ENCODE results near the gene JPH2. TPM values are rescaled to one million over a fixed set of nuclear protein-coding genes. Genes with fewer than 3 reads are reported as not detected.
"Not testable (repeated sequence)": the region's sequence is repeated elsewhere in the genome, so short reads cannot be mapped to it uniquely, and the experiment has no call there.

The JPH2 gene
- total RNA-seq, 1 donor from 2014 or later = 48.9 TPM

- peak; percentile 20 for DNase-seq (ENCODE audit: low spot score)
Observed at GRCh38 chr20:44211177-44212039, 24.4 kb upstream of the JPH2 start.

DNA sequence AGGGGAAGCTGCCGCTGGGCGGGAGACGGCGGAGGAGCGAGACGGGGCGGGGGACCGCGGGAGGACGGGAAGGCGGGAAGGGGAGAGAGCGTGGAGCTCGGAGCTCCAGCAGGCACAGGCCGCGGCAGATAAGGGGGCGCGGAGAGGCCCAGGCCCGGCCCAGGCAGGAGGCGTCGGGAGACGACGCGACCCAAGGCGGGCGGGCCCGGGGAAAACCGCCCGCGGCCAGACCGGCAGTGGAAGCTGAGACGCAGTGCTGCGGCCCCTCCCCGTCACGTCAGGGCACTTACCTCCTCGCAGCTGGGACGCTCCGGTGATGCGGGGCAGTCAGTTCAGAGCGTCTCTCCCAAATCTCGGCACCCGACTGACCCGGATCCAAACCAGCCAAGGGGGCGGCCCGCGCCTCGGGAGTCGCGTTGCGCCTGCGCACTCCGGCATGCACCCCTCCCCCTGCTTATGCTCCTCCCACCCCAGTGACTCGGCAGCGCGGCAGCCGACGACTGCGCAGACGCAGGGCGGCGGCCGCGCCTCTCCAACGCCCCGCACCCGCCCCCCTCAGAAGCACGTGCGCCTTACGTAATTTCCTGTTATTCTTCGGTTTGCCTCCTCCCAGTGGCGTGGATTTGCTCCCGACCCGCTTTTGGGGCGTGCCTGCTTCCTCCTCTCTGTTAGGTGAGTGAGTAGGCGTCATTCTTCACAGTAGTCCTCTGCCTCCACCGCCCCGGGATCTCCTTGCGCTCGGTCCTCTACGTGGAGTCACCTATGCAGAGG lies 23.6 kb upstream of the JPH2 start, which contains the start of gene OSER1:
Gene OSER1, minus strand, starts transcription at position 366 of the 771 bp plus-strand sequence. CDS start 3,814 bp downstream, outside the sequence.
- DNase-seq (ENCODE audit: low spot score) = peak; percentile 98

GRCh38 chr20:44209686-44210405 lies 22.9 kb upstream of the JPH2 start:
- no peak for DNase-seq (ENCODE audit: low spot score)

- DNase-seq (ENCODE audit: low spot score) = no peak
Observed at GRCh38 chr20:44208770-44209169, 21.8 kb upstream of the JPH2 start.

- no peak for DNase-seq (ENCODE audit: low spot score)
Observed at GRCh38 chr20:44208165-44208564, 21.2 kb upstream of the JPH2 start.

- DNase-seq (ENCODE audit: low spot score) = no peak
Observed at GRCh38 chr20:44207126-44207723, 20.2 kb upstream of the JPH2 start.

DNA sequence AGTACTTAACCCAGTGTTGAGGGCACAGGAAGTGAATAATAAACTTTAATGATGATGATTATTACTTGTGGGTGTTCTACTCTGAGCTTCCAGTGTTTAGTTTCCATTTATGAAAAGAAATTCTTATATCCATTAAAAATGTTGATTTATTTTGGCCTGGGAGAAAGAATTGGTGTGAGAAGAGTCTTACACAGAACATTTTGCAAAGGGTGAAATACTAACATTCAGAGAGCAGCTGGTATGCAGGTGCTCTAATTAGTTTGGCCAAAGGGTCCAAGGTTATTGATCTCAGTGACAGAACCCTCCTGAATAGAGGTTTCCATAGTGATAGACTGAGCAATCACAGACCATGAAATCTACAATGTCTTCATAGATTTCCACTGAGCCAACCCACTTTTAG lies 19.1 kb upstream of the JPH2 start:
- DNase-seq (ENCODE audit: low spot score) = no peak

DNA sequence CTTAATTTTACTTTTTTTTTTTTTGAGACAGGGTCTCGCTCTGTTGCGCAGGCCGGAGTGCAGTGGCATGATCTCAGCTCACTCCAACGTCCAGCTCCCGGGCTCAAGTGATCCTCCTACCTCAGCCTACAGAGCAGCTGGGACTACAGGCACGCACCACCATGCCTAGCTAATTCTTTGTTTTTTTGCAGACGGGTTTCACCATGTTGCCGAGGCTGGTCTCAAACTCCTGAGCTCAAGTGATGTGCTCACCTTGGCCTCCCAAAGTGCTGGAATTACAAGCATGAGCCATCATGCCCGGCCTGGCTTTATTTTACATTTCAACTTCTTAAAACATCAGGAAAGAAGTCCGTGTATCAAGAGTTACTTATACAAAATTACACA lies 17.8 kb upstream of the JPH2 start:
- DNase-seq (ENCODE audit: low spot score) = no peak

GRCh38 chr20:44204156-44204831 lies 17.3 kb upstream of the JPH2 start:
- DNase-seq (ENCODE audit: low spot score) = no peak

DNA sequence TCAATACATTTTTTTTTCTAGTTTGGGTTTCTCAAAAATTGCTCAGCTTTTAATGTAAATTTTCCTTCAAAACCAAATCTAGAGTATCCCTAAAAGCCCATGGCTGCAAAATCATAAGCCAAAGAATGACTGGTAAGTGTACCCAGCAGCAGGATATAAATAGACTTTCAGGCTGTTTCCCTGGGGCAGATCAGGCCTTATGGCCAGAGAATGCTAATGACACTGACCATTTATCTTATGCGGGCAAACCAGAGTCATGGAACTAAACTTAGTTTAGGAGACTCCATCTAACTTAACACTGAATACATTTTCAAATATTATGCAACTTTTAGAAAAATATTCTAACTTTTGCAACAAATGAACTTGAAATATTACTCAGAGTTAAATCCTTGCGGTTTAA lies 16.2 kb upstream of the JPH2 start:
- DNase-seq (ENCODE audit: low spot score) = no peak

GRCh38 chr20:44200983-44201382 lies 14.0 kb upstream of the JPH2 start:
- DNase-seq (ENCODE audit: low spot score) = no peak

DNA sequence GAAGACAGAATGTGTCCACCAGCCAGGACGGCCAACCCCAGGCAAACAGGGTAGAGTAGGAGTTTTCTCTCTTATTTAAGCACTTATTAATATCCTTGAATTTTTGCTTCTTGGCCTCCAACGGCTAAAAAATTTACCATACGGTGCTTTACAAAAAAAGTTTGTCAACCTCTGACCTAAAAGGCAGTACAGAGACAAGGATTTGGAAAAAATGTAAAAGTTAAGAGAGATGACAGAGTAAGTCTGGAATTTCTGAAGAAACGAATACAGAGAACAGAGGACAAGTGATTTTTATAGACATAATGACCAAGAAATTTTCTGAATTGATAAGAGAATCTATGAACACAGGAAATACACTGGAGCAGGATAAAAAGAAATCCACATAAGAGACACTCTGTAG lies 13.4 kb upstream of the JPH2 start:
- no peak for DNase-seq (ENCODE audit: low spot score)

- DNase-seq (ENCODE audit: low spot score) = no peak
Observed at GRCh38 chr20:44199877-44200276, 12.9 kb upstream of the JPH2 start.

DNA sequence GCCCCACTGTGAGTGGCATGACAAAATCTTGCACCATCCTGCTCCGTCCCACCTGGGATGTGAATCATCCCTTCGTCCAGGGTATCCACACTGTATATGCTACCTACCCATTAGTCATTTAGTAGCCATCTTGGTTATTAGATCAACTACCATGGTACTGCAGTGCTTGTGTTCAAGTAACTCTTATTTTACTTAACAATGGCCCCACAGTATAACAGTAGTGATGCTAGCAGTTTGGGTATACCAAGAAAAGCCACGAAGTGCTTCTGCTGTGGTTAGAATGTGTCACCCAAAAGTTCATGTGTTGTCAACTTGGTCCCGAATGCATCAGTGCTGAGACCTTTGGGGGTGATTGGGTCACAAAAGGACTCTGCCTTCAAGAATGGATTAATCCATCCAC lies 11.9 kb upstream of the JPH2 start:
- DNase-seq (ENCODE audit: low spot score) = no peak

- DNase-seq (ENCODE audit: low spot score) = no peak
Observed at GRCh38 chr20:44196271-44196670, 9.3 kb upstream of the JPH2 start.

- no peak for DNase-seq (ENCODE audit: low spot score)
Observed at GRCh38 chr20:44195605-44196004, 8.6 kb upstream of the JPH2 start.

- DNase-seq (ENCODE audit: low spot score) = no peak
Observed at GRCh38 chr20:44193801-44194200, 6.8 kb upstream of the JPH2 start.

- not testable (repeated sequence) for DNase-seq (ENCODE audit: low spot score)
Observed at GRCh38 chr20:44191640-44192039, 4.7 kb upstream of the JPH2 start.

DNA sequence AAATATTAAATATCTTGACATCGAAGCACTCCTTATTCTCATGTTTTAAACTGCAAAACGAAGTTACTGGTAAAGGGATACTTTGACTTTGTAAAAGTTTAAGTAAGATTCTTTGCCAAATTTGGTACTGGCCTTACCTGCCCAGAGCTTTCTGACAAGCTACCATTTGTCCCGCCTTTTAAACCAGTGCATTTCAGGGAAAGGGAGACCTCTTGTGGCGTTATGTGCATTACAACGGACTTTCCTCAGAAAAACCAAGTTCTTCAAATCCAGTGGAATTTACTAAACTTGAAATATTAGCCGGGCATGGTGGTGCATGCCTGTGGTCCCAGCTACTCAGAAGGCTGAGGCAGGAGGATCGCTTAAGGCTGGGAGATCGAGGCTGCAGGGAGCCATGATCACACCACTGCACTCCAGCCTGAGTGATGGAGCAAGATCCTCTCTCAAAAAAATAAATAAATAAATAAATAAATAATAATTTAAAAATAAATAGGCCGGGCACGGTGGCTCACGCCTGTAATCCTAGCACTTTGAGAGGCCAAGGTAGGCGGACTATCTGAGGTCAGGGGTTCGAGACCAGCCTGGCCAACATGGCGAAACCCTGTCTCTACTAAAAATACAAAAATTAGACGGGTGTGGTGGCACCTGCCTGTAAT lies 3.3 kb upstream of the JPH2 start:
- peak; percentile 45 for DNase-seq (ENCODE audit: low spot score)

GRCh38 chr20:44188752-44189151 lies 1.8 kb upstream of the JPH2 start:
- no peak for DNase-seq (ENCODE audit: low spot score)

All from mucosa of gallbladder (tissue), 1 donor.